Kidney glomerular epithelial cell (primary cell): ENCODE results near the gene SLC25A24.
A peak's percentile ranks its signal among the peaks of the same experiment; 100 is the strongest.
"Not testable (repeated sequence)": the region's sequence is repeated elsewhere in the genome, so short reads cannot be mapped to it uniquely, and the experiment has no call there.

ENCODE experiments used
- DNase-seq: peaks from one replicate; lab custom pipeline; 2025; lab: John Stamatoyannopoulos, UW

Gene SLC25A24

DNA sequence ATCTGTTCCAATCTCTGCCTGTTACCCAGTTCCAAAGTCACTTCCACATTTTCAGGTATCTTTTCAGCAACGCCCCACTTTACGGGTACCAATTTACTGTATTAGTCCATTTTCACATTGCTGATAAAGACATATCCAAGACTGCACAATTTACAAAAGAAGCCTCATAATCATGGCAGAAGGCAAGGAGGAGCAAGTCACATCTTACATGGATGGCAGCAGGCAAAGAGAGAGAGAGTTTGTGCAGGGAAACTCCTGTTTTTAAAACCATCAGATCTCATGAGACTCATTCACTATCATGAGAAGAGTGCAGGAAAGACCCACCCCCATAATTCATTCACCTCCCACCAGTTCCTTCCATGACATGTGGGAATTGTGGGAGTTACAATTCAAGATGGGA lies 67.0 kb downstream of the SLC25A24 start:
- DNase-seq = not testable (repeated sequence)

DNA sequence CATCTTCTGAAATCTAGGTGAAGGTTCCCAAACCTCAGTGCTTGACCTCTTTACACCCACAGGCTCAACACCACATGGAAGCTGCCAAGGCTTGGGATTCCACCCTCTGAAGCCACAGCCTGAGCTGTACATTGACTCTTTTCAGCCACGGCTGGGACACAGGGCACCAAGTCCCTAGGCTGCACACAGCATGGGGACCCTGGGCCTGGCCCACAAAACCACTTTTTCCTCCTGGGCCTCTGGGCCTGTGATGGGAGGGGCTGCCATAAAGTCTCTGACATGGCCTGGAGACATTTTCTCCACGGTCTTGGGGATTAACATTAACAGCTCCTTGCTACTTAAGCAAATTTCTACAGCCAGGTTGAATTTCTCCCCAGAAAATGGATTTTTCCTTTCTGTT lies 67.8 kb downstream of the SLC25A24 start:
- DNase-seq = not testable (repeated sequence)

DNA sequence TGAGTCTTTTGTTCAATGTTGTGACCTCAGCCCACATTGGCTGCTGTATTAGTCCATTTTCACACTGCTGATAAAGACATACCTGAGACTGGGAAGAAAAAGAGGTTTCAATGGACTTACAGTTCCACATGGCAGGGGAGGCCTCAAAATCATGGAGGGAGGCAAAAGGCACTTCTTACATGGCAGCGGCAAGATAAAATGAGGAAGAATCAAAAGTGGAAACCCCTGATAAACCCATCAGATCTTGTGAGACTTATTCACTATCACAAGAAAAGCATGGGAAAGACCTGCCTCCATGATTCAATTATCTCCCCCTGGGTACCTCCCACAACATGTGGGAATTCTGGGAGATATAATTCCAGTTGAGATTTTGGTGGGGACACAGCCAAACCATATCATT lies 68.9 kb downstream of the SLC25A24 start:
- DNase-seq = not testable (repeated sequence)

DNA sequence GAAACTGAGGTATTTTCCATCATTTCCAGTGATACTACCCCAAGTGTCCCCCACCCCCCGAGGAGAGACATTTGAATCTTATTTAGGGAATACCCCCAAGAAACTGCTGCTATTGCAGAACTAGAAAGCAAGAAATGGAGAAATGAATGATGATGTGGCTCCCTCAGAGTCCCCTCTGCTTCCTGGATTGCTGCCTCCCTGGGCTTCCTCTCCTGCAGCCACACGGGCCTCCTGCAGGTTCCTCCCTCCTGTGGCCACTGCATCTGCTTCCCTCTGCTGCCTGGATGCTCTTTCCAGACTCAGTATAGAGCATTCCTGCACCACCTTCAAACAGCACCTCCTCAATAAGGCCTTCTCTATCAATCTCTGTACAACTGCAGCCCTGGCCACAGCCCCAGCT lies 69.3 kb downstream of the SLC25A24 start:
- no peak for DNase-seq

DNA sequence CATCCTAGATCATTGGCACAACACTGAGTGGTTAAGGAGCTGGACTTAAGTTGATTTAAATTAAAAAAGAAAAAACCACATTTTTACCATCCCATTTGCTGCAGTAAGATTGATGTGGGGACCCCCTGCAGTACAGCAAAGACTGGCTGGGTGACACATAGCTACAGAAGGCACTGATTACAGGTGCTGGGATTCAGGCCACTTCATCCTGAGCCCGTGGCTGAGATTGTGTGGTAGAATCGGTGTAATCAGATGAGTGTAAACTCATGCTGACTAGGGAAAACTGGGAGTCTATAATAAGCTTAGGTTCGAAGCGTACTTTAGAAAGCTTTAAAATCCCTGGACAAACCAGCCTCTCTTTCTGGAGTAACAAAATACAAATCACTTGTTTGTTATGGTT lies 70.1 kb downstream of the SLC25A24 start:
- DNase-seq = no peak

DNA sequence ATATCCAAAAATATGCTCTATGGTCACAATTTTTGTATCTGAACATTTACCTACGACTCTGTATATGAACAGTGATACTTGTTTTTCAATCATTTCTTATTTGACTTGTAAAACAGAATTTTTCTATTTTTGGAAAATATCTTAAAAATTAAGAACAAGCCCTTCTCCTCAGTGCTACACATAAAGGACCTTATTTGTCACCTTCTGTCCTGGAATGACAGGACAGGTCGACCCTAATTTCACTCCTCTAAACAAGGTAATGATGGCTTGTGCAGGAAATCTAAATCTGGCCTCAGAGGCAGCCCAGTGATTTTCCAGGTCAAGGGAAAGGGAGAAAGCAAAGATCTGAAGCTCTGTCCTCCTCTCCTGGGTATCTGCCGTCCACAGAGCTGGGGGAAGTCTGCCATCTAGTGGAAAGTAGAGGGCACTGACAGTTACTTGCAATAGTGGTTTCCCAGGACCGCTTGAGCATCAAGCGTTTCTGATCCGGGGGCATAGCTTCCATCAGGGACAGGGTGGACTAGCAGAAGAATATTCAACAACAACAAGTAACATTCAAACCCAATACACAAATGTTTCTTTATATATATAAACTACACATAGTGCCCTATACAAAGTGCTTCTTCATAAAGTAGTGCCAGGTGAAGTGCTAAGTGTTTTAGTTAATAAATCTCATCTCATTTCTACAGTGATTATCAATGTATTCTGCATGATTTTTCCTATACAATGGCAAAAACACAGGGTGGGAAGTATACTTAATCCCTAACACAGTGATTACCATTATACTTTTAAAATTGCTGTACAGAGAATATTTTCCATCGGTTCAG lies 74.6 kb downstream of the SLC25A24 start:
- peak; percentile 81 for DNase-seq

DNA sequence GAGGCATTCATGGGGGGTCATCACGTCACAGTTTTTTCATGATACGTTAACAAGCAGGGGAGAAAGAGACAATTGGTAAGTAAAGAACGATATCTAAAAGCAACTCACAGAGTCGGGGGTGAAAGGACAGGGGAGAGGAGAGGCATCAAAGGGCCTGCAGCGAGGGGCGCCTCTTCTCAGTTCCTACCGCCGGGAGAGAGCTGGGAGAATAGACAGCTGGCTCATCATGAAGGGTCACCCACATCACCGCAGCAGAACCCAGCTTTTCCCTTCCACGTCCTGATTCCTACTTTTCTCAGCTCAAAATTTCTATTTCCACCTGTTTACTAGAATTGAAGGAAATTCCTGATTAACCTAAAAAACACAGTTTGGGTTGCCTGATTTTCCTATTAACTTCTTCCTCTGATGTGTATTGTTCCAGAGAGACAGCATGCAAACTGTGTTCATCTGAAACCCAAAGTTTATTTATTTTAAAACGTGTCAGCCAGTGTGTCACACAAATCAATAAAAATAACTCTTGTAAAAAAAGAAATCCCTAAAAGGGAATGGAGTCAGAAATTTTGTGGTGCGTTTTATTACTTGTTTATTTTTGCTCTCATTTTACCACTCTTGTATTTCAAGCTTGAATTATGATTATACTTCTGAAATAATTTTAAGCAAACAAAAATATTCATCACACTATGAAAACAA lies 75.4 kb downstream of the SLC25A24 start:
- DNase-seq = no peak

DNA sequence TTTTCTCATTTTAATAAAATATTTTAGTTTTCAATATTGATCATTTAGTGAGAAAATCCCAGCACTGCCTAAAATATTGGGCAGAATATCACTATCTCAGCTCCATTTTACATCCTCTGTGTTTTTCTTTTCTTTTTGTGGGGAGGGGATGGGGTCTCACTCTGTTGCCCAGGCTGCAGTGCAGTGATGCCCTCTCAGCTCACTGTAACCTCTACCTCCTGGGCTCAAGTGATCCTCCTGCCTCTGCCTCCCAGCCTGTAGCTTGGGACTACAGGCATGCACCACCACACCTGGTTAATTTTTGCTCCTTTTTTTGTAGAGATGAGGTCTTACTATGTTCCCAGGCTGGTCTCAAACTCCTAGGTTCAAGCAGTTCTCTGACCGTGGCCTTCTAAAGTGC lies 76.1 kb downstream of the SLC25A24 start:
- no peak for DNase-seq

DNA sequence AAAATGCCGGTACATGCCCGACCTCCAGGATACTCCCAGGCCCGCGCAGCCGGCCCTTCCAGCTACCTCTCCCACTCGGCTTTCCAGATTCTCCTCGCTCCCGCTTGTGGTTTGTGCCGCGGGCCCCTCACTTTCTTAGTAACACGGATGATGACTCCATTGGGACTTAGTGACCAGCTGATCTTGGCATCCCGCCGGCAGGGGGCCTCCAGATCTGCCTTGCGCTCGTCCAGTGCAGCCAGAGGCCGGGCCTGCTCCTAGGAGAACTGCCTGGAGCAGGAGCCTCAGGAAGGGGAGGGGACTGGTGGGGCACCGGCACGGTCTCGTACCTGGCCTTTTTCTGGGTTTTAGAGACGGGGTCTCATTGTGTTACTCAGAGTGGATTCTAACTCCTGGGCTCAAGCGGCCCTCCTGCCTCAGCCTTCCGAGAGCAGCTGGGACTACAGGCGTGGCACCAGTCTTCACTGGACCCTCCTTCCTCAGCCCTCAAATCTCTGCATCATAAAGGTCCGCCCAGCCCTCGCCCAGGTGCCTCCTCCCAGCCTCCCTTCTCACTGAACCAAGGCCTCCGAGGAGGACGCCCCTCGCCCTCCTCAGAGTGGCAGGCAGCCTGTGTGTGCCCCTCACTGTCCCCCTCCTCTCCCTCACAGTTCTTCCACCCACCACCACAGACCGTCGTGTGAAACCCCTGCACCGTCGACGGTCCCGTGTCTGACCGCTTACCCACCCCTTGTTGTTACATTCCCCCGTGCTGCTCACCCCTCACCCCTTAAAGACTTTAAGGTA lies 78.6 kb downstream of the SLC25A24 start:
- DNase-seq = no peak

DNA sequence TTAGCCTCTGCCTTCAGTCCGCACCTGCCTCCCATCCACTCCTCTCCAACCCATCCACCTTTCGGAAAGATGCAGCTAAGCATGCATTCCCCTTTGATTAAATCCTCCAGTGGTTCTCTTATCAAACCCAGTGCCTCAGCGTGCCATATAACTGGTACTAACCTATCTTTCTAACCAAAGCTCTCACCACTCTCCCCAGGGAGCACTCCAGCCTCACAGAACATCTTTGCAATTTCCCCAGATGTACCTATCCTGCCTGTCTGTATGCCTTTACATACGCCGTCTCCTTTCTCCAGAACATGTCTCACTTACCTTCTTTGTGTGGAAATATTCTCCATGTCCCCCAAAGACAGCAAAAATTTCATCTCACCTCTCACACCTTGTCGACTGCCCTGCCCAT lies 80.0 kb downstream of the SLC25A24 start:
- DNase-seq = no peak

DNA sequence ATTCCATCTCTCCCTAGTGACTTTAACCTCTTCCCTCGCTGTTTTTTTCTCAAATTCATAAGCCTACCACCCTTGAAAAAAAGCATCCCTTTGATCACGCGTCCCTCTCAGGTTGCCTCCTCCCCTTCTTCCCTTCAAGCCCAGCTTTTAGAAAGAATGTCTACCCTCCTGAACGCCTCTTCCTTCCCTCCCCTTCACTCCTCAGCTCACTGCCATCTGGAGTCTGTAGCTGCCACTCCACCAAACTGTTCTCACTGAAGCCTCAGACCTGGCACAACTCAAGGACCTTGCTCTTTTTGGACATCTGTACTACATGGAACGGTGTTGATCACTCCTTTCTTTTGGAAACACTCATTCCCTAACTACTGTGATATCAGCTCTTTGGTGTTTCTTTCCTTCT lies 80.6 kb downstream of the SLC25A24 start:
- DNase-seq = no peak

DNA sequence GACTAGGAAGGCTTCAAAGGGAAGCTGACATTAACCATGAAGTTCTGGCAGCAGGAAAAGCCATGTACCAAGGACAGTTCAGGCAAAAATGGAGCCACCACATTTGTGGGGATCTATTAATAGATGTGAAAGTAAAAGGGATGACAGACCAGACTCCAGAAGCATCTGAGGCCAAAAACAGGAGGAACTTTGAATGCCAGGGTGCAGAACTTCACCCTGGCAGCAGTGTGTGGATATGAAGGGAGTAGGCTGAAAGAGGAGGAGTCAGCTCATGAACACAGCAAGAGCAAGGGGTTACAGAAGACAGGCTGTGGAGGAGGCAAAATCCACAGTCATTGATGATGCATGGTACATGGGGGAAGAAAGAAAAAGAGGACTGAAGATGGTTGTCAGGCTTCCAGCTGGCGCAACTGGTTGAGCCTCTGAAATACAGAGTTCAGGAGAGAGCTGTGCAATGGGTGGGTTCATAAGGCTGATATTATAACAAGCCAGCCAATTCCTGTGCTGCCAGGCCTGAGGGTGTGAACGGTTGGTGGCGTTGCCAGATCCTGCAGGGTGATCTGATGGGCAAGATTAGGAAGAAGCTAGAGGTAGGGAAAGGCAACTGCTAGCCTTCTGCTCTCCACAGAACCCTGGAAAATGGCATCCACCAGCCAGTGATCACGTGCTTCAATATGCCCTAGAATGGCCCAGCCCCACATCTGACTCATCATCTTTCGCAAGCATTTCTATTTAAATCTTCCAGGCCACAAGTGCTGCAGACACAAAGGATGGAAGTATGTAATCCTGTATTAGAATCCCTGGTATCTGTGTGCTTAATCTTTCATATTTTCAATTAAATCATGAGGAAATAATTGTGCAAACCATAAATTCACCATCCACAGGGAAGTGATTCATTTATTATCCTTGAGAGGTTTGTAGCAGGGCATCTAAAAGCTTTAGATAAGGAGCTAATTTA lies 81.9 kb downstream of the SLC25A24 start:
- DNase-seq = peak; percentile 16

DNA sequence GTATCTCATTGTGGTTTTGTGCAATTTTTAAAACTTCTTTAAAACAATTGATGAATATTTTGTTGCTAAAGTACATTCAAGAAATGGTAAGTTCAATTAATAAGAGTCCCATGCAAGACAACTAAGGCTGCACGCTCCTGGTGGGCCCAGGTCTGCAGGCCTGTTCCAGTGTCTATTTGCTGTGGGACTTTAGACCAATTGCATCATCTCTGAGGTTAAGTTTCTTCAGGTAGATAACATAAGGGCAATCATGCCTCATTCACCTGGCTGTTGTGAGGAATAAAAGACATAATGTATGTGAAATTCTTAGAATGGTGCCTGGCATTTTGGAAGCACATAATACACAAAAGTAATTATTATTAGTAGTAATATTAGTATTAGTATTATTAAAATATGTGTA lies 82.9 kb downstream of the SLC25A24 start:
- no peak for DNase-seq

DNA sequence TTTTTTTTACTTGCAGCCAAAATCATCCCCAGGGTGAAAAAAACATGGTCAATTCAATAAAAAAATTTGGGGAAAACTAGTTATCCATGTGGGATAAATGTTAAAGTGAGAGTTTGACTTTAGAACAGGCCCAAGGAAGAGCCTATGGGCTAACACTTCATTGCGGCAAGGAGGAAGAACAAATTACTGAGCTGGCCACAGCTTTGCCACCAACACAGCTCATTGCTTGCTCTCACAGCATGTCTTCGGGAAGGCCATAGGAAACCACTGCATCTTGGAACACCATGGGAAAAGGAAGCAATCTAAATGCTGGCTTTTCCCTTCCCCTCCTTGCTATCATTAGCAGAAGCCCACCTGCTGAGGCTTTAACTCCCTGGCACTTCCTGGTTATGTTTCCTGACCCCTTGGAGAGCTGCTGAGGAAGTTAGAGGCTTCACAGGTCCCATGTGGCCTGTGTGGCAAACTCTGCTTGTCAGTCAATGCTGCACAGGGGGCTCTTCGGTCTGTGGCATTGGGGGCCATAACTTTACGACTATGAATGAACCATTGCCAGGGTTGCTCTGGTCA lies 86.0 kb downstream of the SLC25A24 start:
- DNase-seq = no peak

DNA sequence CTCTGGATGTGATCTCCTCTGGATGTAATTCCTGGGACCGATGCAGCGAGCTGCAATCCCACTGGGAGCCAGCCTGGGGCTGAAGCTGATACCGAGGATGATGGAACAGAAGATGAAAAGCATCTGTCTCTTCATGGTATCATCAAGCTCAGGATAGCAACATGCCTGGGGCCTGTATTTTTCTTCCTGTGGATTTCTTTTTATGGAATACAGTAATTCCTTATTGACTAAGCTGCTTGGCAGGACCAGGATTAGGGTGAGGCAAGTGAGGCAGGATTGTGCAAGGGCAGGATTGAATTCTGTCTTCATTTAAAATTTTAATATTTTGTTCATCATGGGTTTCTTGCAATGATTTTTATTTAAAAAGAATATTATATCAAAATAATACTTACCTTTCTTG lies 86.6 kb downstream of the SLC25A24 start:
- DNase-seq = no peak

DNA sequence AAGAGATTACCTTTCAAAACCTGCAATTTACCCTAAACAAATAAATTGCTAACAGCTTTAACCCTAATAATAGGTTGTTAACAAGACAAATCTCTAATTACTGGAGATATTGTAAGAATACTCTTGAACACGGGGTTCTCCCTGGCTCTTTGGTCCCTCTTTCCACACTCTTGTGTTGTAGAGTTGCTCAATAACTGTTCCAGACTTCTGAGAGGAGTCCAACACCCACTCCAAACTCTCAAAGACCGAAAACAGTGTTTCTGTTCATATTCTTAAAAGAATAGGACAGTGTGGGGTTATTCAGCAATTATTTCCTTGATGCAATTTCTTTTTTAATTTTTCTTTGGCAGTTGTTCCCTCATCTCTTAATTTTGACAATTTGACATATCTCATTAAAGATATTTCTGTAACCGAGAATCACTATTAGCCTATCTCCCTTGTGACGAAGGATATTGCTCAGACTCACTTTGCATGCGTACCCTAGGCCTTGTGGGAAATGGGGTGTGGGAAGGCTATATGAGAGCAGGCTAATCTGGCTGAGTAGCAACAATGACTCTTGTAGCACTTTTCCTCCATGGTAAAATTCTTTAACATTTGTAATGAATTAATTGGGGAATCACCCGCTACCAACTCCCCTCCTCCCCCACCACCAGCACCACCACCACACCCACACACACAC lies 90.7 kb downstream of the SLC25A24 start:
- no peak for DNase-seq

DNA sequence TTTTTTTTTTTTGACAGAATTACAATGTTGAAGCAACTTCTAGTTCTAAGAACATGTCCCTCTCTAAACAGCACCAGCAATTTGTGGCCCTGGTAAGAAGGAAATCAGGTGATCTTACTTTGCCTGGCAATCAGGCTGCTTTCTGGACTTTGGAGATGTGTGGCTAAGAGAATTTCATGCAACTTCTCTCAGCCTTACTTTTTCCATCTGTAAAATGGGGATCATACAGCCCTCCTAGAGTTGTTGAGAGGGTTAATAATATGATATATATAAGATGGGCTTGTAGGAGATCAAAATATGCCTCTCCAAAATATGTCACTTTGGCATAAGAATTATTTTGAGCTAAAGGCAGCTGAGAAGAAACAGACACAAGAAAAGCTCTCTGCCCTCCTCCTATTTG lies 92.0 kb downstream of the SLC25A24 start:
- DNase-seq = no peak

DNA sequence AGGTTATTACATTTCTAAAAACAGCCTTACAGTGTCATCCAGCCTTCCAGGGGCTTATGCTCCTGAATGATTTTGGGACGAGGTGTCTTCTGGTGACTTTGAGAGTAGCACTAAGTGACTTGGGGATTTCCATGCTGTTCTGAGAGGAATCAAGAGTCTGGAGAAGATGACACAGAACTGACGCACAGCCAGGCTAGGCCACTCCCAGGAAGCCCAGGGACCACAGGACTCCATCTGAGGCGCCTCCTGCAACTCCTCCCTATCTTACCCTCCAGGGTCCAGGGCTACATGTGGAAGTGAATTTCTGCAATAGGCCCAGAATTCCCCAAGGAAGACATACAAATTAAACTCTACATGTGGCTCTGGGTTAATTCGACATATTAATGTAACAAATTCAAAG lies 92.5 kb downstream of the SLC25A24 start:
- no peak for DNase-seq

DNA sequence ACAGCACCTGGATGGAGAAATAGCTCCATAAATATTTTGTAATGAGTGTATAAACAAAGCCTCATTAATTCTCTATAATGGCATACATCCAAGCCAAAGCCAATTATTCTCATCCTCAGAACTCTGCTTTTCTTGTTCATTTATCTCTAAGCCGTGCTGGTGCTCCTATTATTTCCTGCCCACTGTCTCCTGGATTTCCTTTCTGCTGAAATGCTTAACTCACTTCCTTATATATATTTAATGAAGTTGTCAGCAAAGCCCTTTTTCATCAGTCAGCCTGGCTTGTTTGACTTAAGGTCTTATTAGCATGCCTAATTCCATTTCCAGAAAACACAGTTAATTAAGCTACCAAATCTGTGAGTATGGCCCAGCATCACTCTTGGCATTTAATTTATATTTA lies 93.4 kb downstream of the SLC25A24 start:
- no peak for DNase-seq

DNA sequence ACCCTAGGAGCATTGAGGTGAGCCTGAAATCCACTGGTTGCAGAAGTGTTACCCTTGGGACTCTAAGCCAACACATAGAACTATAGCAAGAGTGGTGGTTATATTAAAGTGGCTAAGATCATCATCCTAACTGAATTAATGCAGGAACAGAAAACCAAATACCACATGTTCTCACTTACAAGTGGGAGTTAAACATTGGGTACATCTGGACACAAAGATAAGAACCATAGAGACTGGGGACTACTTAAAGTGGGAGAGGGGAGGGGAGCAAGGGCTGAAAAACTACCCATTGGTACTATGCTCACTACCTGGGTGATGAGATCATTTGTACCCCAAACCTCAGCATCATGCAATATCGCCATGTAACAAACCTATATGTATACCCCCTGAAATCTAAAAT lies 100.0 kb downstream of the SLC25A24 start:
- DNase-seq = no peak

DNA sequence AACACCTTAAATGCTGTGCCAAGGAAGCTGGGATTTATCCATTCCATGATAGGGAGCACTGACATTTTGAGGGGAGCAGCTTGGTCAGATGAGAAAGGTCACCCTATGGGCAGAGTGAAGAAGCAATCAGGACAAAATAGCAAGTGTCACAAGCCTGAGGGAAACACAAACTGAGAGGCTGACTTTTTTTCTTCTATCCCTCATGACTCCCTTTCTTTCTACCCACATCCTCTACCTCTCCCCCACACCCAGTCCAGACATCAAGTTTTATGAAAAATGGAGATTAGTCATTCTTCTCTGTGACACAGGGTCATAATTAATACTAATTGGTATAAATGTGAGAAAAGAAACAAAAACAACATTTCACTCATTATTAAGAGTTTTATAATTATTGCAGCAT lies 103.1 kb downstream of the SLC25A24 start:
- no peak for DNase-seq
